A172 (cell line): ENCODE results near the gene EVC2. TPM values are rescaled to one million over a fixed set of nuclear protein-coding genes. Genes with fewer than 3 reads are reported as not detected.

Experiments
- DNase-seq: peaks from one replicate; pipeline ENCODE4 v3.0.0-alpha.2; 2015; ENCODE audit warnings: low spot score
- total RNA-seq: library from RNA; depleted of rRNA; stranded (reverse); fragments of >200 nt; shearing (Covaris generic); gene quantifications from 2 replicates; pipeline ENCODE4 v1.2.3, GENCODE V29; 2014

Gene EVC2
- total RNA-seq, 1 experiment from 2014 or later: not detected

DNA sequence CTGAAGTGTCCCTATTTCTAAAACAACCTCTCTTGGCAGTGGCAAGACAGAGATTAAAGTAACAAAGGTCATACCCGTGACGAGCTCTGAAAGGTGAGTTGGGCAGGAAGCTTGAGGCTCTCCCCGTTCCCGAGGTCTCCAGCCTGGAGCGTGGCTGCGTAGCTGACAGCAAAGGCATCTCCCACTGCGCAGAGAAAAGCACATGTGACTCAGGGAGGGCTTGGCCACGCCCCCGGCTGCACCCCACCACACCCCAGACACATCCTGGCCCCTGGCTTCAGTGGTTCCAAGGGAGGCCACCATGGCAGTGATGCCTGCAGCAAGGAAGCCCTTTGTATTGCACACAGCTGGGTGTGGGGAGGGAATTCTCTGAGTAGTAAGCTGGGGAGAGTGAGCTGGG, 23.1 kb downstream of the EVC2 start:
- DNase-seq: no peak

DNA sequence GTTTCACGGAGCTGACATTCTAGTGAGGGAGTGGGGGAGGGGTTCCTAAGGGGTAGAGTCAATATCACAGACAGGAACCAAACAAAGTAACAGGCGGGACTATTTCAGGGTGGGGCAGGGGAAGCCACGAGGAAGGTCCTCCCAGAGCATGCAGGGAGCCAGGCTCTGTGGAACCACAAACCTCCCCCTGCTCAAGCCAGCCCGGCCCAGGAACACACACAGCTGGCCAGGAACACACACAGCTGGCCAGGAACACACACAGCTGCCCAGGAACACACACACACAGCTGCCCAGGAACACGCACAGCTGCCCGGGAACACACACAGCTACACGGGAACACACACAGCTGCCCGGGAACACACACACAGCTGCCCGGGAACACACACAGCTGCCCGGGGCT, 24.8 kb downstream of the EVC2 start:
- no peak for DNase-seq

DNA sequence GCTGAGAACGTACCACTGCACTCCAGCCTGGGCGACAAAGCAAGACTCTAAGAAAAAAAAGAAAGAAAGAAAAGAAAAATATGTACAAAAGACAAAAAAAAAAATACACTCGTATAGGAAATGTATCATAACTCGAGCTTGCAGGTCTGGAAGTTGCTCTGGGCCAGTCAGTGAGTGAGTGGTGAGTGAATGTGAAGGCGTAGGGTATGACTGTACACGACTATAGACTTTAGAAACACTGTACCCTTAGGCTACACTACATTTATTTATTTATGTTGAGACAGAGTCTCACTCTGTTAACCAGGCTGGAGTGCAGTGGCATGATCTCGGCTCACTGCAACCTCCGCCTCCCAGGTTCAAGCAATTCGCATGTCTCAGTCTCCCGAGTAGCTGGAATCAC, 29.4 kb downstream of the EVC2 start:
- DNase-seq: no peak

DNA sequence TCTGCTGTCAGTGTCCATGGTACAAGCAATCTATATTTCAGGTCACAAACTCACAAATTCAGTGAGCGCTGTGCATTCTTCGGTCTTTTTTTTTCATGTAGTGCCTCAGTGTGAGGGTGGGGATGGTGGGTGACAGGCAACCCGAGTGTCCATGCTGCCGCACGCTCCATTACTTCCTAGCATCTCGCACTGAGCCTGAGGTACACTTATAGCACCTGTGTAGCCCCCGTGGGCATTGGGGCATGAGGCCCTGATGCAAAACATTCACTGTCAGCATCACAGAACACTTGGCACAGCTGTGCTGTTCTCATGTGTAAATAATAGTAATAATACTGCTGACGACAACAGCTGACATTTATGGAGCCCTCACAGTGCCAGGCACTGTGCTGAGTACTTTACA, 31.6 kb downstream of the EVC2 start:
- DNase-seq: no peak

DNA sequence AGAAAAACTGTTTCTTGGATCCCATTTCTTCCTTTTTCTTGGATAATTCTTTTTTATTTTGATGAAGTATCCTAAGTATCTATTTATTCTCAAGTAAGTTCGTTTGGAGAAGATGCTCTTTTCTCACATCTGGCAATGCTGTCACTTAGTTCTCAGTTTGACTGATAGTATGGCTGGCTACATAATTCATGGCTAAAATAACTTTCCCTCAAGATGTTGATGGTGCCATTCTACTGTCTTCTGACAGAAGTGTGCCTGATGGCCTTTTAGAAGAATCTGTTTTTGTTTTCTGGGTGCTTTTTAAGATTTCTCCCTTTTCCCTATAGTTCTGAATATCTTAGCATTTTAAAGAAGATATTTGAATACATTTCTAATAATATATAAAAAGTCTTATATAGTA, 41.6 kb downstream of the EVC2 start:
- no peak for DNase-seq

DNA sequence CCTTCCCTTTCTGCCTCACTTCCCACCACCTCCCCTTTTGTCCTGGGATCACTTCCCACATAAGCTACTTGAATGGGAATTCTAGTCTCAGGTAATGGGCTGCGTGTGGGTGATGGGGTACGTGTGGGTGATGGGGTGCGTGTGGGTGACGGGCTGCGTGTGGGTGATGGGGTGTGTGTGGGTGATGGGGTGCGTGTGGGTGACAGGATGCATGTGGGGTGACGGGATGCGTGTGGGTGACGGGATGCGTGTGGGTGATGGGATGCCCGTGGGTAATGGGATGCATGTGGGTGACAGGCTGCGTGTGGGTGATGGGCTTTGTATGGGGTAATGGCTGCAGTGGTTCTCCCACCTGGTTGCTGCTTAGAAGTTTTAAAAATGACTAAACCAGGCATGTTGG, 43.6 kb downstream of the EVC2 start:
- no peak for DNase-seq

DNA sequence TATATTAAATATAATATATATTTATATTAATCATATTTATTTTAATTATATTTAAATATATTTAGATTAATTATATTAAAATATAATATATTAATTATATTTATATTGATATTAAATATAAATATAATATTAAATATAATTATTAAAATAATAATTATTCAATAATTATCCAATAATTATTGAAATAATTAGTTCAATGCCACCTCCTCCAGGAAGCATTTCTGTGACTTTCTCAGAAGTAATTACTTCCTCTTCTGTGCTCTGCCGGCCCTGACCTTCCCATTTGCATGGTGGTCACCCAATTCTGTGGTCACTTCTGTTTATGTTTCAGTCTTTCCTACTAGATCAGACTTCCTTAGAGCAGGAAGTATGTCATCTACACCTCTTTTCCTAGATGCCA, 45.8 kb downstream of the EVC2 start:
- DNase-seq: no peak

DNA sequence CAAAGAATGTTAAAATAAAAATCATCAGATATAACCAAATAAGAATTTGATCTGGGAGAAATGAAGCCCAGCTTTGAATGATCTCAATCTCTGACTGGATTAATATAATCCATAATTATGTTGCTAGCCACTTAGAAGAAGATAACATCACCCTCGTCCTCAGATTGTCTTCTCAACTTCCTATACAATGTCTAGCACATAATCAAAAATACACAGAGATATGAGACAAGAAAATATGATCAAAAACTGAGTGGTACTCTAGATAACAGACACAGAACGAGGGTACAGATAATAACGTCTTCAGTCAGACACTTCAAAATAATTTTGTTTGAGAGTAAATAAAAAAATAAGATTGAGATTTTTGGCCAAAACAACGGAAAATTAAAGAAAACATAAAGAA, 47.1 kb downstream of the EVC2 start:
- DNase-seq: no peak

DNA sequence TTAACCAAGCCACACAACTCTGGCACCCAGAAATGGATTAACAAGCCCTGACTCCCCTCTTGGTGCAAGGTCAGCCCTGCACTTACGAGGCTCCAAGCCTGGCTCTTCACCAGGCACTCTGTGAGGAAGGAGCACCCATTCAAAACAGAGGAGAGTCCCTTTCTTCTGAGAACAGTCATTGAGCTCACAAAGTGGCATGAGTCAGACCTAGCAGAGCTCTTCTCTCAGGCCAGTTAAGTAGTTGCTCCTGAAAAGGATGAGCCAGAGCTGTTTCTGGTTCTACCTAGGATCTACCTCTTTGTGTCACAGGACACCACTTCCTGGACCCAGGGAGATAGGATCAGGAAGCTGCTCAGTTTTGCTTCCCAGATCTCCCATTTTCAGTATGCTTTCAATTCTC, 48.2 kb downstream of the EVC2 start:
- DNase-seq: no peak

DNA sequence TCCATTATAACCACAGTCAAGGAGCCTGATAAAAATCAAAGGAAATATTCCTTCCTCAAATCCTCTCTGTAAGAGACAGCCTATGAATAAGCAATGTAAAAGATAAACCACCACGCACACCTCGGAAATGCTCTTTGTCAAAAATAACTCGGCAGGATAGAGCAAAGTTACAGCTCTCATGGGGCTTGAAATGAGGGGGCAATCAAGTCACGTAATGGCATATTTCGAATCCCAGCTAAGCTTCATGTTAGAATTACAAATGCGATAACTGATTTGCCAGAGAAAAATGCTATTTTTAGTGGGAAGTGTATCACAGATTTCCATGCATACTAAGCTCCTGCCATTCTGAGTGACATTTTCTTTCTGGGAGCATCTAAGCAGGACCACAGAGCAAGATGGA, 49.4 kb downstream of the EVC2 start:
- no peak for DNase-seq

DNA sequence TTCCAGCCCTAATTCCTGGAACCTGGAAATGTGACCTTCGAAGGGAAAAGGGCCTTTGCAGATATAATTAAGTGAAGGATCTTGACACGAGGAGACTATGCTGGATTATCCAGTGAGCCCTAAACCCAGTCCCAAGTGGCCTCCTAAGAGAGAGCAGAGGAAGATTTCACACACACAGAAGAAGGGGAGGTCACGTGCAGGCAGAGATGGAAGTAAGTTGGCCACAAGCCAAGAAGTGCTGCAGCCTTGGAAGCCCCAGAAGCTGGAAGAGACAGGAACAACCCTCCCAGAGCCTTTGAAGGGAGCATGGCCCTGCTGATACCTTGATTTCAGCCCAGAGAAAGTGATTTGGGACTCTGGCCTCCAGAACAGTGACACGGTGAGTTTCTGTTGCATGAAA, 51.9 kb downstream of the EVC2 start:
- no peak for DNase-seq

DNA sequence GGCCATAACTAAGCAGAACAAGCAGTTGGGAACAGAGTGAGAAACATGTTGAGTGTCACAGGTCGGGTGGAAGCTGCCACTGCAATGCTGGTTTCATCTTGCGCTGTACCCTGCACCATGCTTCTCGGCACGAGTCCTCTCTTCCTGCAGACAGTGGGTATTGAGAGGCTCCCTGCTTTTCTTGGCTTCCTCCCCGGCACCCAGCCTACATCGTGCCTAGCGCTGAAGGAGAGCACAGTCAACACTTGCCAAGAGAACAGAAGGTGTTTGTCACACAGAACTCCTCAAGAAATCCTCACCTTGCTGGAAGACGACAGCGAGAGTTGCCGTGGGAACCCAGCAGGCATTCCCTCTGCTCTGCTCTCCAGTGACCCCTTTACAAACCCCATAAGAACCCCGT, 53.6 kb downstream of the EVC2 start:
- no peak for DNase-seq

DNA sequence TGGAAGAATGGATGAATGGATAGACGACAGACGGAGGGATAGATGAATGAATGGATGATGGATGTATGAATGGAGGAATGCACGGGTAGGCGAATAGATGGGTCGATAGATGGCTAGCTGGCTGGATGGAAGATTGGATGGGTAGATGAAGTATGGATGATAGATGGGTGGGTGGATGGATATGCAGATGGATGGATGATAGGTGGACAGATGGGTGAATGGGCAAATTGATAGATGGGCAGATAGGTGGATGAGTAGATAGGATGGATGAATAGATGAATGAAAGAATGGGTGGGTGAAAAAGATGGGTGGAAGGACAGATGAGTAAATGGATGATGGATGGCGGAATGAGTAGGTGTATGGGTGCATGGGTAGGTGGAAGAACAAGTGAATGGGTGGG, 57.3 kb downstream of the EVC2 start:
- DNase-seq: no peak

DNA sequence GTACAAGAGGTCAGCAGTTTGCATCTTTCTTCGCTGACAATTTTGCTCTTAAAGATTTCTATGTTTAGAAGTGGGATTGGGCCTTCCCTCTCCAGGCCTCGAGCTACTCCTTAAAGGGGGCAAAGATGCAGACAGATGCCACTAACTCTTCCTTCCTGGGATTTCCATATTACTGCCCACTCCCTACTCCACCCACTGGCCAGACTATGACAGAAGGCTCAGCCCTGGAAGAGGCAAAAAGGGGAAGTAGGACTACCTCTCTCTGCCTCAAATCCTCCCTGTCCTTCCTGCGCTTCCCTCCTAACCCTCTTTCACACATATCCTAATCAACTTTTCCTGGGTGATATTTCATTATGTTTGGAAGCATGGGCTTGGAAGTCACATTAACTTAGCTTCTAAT, 58.3 kb downstream of the EVC2 start:
- no peak for DNase-seq

DNA sequence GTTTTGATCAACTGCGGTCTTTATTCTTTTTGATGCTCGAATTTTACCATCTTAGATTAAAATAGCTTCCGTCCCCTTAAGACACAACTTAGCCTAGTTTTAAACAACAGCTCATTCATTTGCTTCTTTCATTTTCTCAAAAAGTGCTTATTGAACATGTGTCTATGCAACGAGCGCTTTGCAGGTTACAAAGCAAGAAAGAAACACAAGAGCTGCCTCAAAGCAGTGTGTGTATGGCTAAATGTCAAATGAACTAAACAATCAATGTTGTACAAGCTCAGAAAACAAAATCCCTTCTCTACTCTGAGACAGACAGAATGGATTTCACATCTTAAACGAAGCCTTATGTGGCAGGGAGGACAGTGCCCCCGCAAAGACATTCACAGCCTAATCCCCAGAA, 61.0 kb downstream of the EVC2 start:
- DNase-seq: no peak

DNA sequence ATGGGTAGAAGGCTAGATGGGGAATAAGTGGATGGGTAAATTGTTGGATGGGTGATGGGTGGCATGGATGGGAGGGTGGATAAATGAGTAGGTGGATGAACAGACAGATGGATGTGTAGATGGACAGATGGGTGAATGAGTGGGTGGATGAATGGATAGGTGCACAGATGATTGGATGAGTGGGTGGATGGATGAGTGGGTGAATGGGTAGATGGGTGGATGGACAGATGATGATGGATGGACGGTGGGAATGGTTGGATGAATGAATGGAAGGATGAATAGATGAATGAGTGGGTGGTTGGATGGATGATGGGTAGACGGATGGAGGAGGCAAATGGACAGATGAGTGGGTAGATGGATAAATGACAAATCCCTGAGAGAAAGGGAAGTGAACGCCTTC, 68.3 kb downstream of the EVC2 start:
- no peak for DNase-seq

DNA sequence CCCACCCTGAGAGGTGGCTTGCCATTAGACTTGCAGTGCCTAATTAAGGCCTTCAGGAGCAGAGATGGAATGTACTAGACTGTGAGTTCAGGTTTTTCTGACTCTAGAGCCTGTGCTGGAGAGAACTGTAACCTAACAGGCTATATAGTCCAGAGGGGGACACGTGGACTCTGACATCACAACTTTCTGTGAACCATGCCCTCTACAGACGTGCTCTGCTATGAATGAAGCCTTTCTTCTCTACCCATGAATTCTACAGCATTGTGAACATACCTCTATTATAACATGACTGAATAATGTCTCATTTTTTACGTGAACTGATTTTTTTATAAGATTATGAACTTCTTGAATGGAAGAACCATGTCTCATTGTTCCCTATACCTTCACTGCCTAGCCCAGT, 68.8 kb downstream of the EVC2 start:
- no peak for DNase-seq

DNA sequence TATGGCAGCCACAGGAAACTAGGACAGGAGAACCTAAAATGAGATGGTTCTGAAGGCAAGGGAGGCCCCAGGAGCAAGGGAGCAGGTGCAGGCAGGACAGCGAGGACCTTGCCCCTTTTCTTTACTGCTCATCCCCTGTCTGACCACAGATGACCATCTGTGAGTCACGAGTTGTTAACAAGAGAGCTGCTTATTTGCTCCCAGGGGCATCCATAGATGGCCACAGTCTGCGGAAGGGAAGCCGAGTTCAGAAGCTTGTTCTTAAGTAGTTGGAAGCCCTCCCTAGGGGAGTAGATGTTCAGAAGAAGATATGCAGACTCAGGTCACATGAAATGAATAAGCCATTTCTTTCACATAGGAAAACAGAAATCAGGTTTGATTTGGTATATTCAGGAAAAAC, 69.4 kb downstream of the EVC2 start:
- peak; percentile 33 for DNase-seq

DNA sequence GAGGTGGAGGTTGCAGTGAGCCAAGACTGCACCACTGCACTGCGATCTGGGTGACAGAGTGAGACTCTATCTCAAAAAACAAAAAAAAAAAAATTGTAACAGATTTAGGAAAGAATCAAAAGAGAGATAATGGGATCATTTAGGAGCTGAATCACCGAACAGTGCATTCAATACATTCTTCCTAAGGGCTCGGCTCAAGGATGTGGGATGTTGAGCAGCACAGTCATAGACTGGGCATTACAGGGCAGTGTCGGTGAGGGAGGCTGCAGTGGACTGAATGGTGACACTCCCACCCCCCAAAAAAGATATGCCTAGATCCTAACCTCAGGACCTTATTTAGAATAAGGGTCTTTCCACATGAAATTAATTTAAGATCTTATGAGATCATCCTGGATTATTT, 70.0 kb downstream of the EVC2 start:
- peak; percentile 73 for DNase-seq

DNA sequence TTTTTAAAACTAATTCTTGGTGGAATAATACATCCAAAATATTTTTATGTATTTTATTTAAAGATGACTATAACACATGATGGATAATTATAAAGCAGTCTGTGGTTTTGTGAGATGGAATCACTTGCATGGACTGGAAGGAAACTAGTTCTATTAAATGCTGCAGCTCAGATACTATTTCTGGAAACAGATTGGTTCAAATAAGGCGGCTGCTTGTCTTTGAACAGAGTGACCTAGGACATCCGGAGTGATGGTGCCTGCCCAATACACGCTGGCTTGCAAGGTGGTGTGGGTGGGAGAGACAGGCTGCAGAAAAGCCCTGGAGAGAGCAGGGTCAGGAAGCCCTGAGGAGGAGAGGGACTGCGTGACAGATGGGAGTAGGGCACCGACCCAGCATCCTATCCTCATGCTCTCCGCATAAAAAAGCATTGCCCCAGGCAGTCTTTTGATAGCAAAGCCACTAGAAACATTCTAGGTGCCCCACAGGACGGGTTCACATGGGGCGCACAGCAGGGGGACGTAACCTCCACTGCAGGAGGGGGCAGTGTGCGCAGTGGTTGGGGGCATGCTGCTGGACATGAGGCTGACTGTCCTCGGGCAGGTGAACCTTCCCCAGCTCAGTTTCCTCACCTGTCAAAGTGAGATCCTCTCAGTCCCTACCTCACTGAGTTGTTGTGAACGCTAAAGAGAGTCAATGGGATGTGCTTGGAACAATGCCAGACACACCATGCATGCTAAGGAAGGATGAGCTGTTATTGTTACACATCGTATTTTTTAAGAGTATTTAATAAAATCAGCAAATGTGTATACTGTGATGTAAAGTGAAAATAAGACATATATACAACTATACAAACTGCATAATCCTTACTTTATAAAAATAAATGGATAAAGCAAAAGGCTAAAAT, 71.3 kb downstream of the EVC2 start:
- DNase-seq: no peak

DNA sequence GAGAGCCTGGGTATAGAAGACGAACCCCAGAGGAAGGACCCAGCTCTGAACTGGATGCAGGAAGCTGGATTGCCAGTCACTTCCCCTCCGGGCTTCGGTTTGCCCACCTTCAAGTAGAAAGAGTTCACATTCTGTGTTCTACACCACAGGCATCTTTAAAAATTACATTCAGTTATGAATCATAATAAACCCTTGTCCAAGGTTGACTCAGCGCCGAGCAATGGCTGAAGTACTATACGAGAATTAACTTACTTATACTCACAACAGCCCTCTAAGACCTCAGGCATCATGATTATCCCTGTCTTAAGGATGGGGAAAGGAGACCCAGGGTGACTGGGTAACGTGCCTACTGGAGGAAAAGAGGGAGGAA, 72.5 kb downstream of the EVC2 start:
- peak; percentile 25 for DNase-seq

DNA sequence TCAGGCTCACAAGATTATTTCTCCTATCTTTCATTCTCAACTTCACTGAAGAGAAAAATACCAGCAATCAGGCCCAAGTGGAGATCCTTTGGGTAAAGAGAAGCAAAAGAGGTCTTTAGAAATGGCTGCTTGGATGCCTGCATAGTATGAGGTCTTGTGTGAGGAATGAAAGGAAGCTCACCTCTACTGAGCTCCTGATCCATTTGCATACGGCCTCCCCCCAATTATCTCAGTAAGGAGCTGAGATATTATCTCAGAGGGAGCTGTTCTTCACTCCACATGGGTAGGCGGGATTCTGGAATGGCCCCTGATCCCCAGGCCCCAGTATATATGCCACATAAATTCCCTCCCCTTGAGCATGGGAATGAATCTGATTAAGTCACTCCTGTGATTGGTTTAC, 75.8 kb downstream of the EVC2 start:
- DNase-seq: no peak

DNA sequence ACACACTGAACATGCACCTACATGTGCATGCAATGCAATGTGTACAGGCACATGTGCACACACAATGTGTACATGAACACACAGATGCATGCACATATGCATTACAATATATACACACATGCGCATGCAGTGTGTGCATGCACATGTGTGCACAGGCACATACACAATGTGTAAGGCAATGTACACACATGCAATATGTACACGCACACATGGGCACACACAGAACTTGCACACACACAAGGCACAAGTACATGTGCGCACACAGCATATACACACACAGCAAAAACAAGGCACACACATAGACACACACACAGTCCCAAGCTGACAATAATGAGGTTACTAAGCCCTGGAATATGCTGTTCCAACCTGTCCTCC, 76.3 kb downstream of the EVC2 start:
- no peak for DNase-seq

DNA sequence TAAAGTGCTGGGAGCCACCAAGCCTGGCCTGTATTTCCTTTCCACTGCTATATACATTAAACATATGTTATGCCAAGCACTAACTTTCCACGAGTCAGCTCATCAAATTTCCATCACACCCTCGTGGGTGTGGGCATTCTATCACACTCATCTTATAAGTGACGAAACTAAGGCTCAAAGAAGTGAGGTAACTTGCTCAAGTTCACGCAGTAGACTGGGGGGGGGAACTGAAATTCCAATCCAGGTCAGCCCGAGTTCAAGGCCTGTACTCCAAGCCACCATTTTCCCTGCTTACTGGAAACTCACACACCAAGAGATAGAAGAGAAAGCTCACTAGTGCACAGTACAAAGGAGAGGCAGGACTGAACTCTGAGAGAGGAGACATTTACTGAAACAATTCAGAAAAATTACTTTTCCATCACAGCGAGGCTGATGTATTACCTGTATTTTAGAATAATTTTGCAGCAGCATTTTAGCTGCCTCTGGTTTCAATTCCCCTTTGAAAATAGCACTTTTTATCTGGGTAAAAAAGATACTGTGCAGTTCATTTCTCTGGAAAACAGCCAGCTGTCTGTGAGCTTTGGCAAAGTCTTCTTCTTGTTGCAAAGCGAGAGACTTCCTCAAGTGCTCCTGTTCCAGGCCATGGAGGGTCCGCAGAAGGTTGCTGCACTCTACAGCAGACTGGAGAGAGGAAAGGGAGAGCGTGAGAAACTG, 76.8 kb downstream of the EVC2 start:
- DNase-seq: no peak
